ENCODE data around the gene MAP3K14. TPM values are rescaled to one million over a fixed set of nuclear protein-coding genes. Genes with fewer than 3 reads are reported as not detected.

MAP3K14 gene
- total RNA-seq, 1 experiment from 2014 or later: 3.0 TPM

- H3K4me1 ChIP-seq (ENCODE audit: insufficient read depth, low read length, poor library complexity, severe bottlenecking): peaks cover 8% of the 10 kb centered on the region
- TF ChIP-seq EZH2 (IDR thresholded peaks at IDR 0.05; ENCODE audit: borderline replicate concordance, low read depth, low read length, poor library complexity, severe bottlenecking) (no peak), CTCF (conservative IDR thresholded peaks at IDR 0.05; ENCODE audit: low read depth, low read length) (no peak)
- ChIA-PET POLR2A (ENCODE audit: low non-redundant PET) (no interaction called here), CTCF (no interaction called here)
- intact Hi-C loops (cut with micrococcal nuclease; ENCODE audit: unreplicated experiment): no loop called here
- H3K9me3 ChIP-seq (ENCODE audit: low read depth, low read length, poor library complexity, severe bottlenecking): no peaks in the 10 kb centered on the region
- no peaks in the 10 kb centered on the region for H3K36me3 ChIP-seq (ENCODE audit: insufficient read depth, low read length, poor library complexity, severe bottlenecking)
- no peak for DNase-seq (ENCODE audit: low spot score)
- BruUV-seq (replicated peaks): no TSS peak
- H3K27ac ChIP-seq (ENCODE audit: low read depth, low read length, poor library complexity, severe bottlenecking): no peak overlapping the region
- H3K4me3 ChIP-seq (ENCODE audit: low read depth, low read length, poor library complexity, severe bottlenecking): no peak overlapping the region
- no peaks in the 10 kb centered on the region for H3K27me3 ChIP-seq (replicated peaks; ENCODE audit: insufficient read depth, low read depth, low read length, poor library complexity)
Observed at GRCh38 chr17:45294506-45294905, 22.3 kb downstream of the MAP3K14 start.

GRCh38 chr17:45293413-45294211 lies 23.2 kb downstream of the MAP3K14 start:
- no peak overlapping the region for H3K4me3 ChIP-seq (ENCODE audit: low read depth, low read length, poor library complexity, severe bottlenecking)
- DNase-seq (ENCODE audit: low spot score): peak; percentile 27
- intact Hi-C loops (cut with micrococcal nuclease; ENCODE audit: unreplicated experiment): no loop called here
- peaks cover 8% of the 10 kb centered on the region for H3K4me1 ChIP-seq (ENCODE audit: insufficient read depth, low read length, poor library complexity, severe bottlenecking)
- no peaks in the 10 kb centered on the region for H3K36me3 ChIP-seq (ENCODE audit: insufficient read depth, low read length, poor library complexity, severe bottlenecking)
- ChIA-PET POLR2A (ENCODE audit: low non-redundant PET) (no interaction called here), CTCF (interaction anchor here (1.0 kb wide), 1 partner anchor 23 kb away, joined by 3 read pairs; the partner anchor contains the start of gene MAP3K14)
- BruUV-seq (replicated peaks): no TSS peak
- H3K27ac ChIP-seq (ENCODE audit: low read depth, low read length, poor library complexity, severe bottlenecking): no peak overlapping the region
- no peaks in the 10 kb centered on the region for H3K27me3 ChIP-seq (replicated peaks; ENCODE audit: insufficient read depth, low read depth, low read length, poor library complexity)
- H3K9me3 ChIP-seq (ENCODE audit: low read depth, low read length, poor library complexity, severe bottlenecking): no peaks in the 10 kb centered on the region
- TF ChIP-seq CTCF (conservative IDR thresholded peaks at IDR 0.05; ENCODE audit: low read depth, low read length) (no peak), EZH2 (IDR thresholded peaks at IDR 0.05; ENCODE audit: borderline replicate concordance, low read depth, low read length, poor library complexity, severe bottlenecking) (no peak)

GRCh38 chr17:45292696-45293412 lies 24.0 kb downstream of the MAP3K14 start:
- no peaks in the 10 kb centered on the region for H3K9me3 ChIP-seq (ENCODE audit: low read depth, low read length, poor library complexity, severe bottlenecking)
- no peak overlapping the region for H3K27ac ChIP-seq (ENCODE audit: low read depth, low read length, poor library complexity, severe bottlenecking)
- TF ChIP-seq EZH2 (IDR thresholded peaks at IDR 0.05; ENCODE audit: borderline replicate concordance, low read depth, low read length, poor library complexity, severe bottlenecking): no peak
- no peak for TF ChIP-seq CTCF (conservative IDR thresholded peaks at IDR 0.05; ENCODE audit: low read depth, low read length)
- no peak overlapping the region for H3K4me3 ChIP-seq (ENCODE audit: low read depth, low read length, poor library complexity, severe bottlenecking)
- BruUV-seq (replicated peaks): no TSS peak
- intact Hi-C loops (cut with micrococcal nuclease; ENCODE audit: unreplicated experiment): no loop called here
- peaks cover 8% of the 10 kb centered on the region for H3K4me1 ChIP-seq (ENCODE audit: insufficient read depth, low read length, poor library complexity, severe bottlenecking)
- no peak for DNase-seq (ENCODE audit: low spot score)
- no peaks in the 10 kb centered on the region for H3K36me3 ChIP-seq (ENCODE audit: insufficient read depth, low read length, poor library complexity, severe bottlenecking)
- ChIA-PET CTCF (no interaction called here), POLR2A (ENCODE audit: low non-redundant PET) (no interaction called here)
- H3K27me3 ChIP-seq (replicated peaks; ENCODE audit: insufficient read depth, low read depth, low read length, poor library complexity): no peaks in the 10 kb centered on the region

Data from A673 (cell line).